K562 (cell line): ENCODE measurements around the gene OR2T8. TPM values are rescaled to one million over a fixed set of nuclear protein-coding genes. Genes with fewer than 3 reads are reported as not detected.

Experiments
- ATAC-seq: fragments of 200-7000 bp; cut with Tn5 transposase; 3 replicates; pipeline ENCODE4 v1.9.1; 2020; ENCODE audit warnings: moderate library complexity
- BruUV-seq: library from RNA; stranded (reverse); fragments of 400-500 nt; replicated peaks from 2 replicates; lab custom pipeline; 2021; lab: Mats Ljungman, UMichigan
- CTCF ChIA-PET: fragments of 300-600 bp; formaldehyde crosslinking; extraction: SDS; loops from one replicate; lab custom pipeline; 2021; ENCODE audit warnings: low intra/inter-chr PET ratio; lab: Yijun Ruan, JAX
- POLR2A ChIA-PET: fragments of 300-600, 350-650 bp; sonication (Branson Sonifier 250); formaldehyde crosslinking; extraction: SDS; loops from one replicate; lab custom pipeline; 2021; ENCODE audit warnings: antibody characterized with exemption, inconsistent platforms; lab: Yijun Ruan, JAX
- DNase-seq, 4 experiments: peaks; one replicate each; pipeline versions ENCODE4 v3.0.0 to v3.0.0-alpha.2; 2011 to 2018; ENCODE audit warnings: low spot score in 3 of 4, mixed read lengths in 3 of 4; ENCODE audit errors: extremely low read depth in 1 of 4
- FAIRE-seq: peaks from 2 replicates; lab custom pipeline; 2011; peaks lifted over from hg19 to GRCh38; lab: Jason Lieb, UNC
- H2AFZ ChIP-seq: 2 replicates; pipeline ENCODE4 v1.6.0; 2011; ENCODE audit warnings: low read depth, low read length, control low read depth, inconsistent platforms
- H3K27ac ChIP-seq: fragments of 200-600 bp; 3 replicates; pipeline ENCODE4 v1.8.0; 2011; ENCODE audit warnings: low read depth, mild to moderate bottlenecking, control low read depth, inconsistent platforms, low read length, moderate library complexity, mixed read lengths; ENCODE audit errors: extremely low read depth
- H3K27me3 ChIP-seq, 2 experiments: fragments of 300-600 bp in 1 of 2; 2 replicates in 1 of 2; 3 replicates in 1 of 2; pipeline versions ENCODE4 v1.6.0 to v1.8.0; 2011; ENCODE audit warnings: inconsistent platforms in 2 of 2, low read length in 2 of 2, mild to moderate bottlenecking in 1 of 2, mixed read lengths in 1 of 2, moderate library complexity in 1 of 2; ENCODE audit not compliant: control insufficient read depth in 2 of 2, insufficient read depth in 2 of 2
- H3K36me3 ChIP-seq: fragments of 300-600 bp; 3 replicates; pipeline ENCODE4 v1.8.0; 2011; ENCODE audit warnings: mild to moderate bottlenecking, low read length, inconsistent platforms; ENCODE audit not compliant: control insufficient read depth, insufficient read depth
- H3K4me1 ChIP-seq, 2 experiments: fragments of 200-600 bp in 1 of 2; replicated peaks in 1 of 2; 2 replicates in 1 of 2; 3 replicates in 1 of 2; pipeline versions ENCODE4 v1.5.1 to v1.8.0; 2011; ENCODE audit warnings: inconsistent platforms in 2 of 2, low read length in 2 of 2, mild to moderate bottlenecking in 1 of 2, mixed read lengths in 1 of 2, moderate library complexity in 1 of 2; ENCODE audit not compliant: control insufficient read depth in 2 of 2, insufficient read depth in 2 of 2
- H3K4me2 ChIP-seq: 2 replicates; pipeline ENCODE4 v1.6.1; 2011; ENCODE audit warnings: low read length, control low read depth, inconsistent platforms, mixed read lengths; ENCODE audit not compliant: insufficient read depth
- H3K4me3 ChIP-seq: fragments of 200-600 bp; sonication (generic), shearing (Covaris generic); 2 replicates; pipeline ENCODE4 v1.5.1; 2016; ENCODE audit warnings: control low read depth, inconsistent platforms
- H3K79me2 ChIP-seq: fragments of 200-600 bp; 3 replicates; pipeline ENCODE4 v1.8.0; 2011; ENCODE audit warnings: low read length, inconsistent platforms; ENCODE audit not compliant: control insufficient read depth, insufficient read depth
- H3K9ac ChIP-seq, 2 experiments: 2 replicates each; pipeline versions ENCODE4 v1.6.0 to v1.6.1; 2011; ENCODE audit warnings: low read depth in 2 of 2, low read length in 2 of 2, control low read depth in 1 of 2, inconsistent platforms in 1 of 2, mild to moderate bottlenecking in 1 of 2, mixed read lengths in 1 of 2; ENCODE audit not compliant: insufficient read depth in 1 of 2
- H3K9me1 ChIP-seq: one replicate; pipeline ENCODE4 v1.6.0; 2011; ENCODE audit warnings: inconsistent platforms, mild to moderate bottlenecking, low read length, moderate library complexity; ENCODE audit not compliant: control insufficient read depth, insufficient read depth
- H3K9me3 ChIP-seq: replicated peaks from 2 replicates; pipeline ENCODE4 v1.5.1; 2011; ENCODE audit warnings: low read depth, low read length, inconsistent platforms; ENCODE audit not compliant: control insufficient read depth, insufficient read depth
- H4K20me1 ChIP-seq: replicated peaks from 2 replicates; pipeline ENCODE4 v1.6.1; 2011; ENCODE audit warnings: low read length, inconsistent platforms, mixed read lengths; ENCODE audit not compliant: control insufficient read depth, insufficient read depth
- ZNF184 ChIP-seq: sonication (generic); formaldehyde crosslinking; IDR thresholded peaks from 2 replicates; pipeline ENCODE4 v1.5.0; 2020; ENCODE audit warnings: missing genetic modification reagents
- ZNF696 ChIP-seq: fragments of 250-450 bp; sonication (Bioruptor Pico); conservative IDR thresholded peaks from 2 replicates; pipeline ENCODE4 v1.4.0; 2020; ENCODE audit warnings: mild to moderate bottlenecking, moderate library complexity
- WGBS: fragments of 100-300 bp; shearing (Covaris generic); methylation state at CpG from one replicate; pipeline ENCODE4 v1.1.6; 2016; ENCODE audit warnings: low coverage, mixed read lengths; ENCODE audit not compliant: insufficient coverage; ENCODE audit errors: missing lambda C conversion rate; 5-methylcytosine and 5-hydroxymethylcytosine counted together
- in situ Hi-C: fragments of 300-500 bp; cut with MboI; formaldehyde crosslinking; loops from 4 replicates; pipeline ENCODE4 v1.15.0; 2018; ENCODE audit warnings: inconsistent platforms, mixed read lengths
- intact Hi-C: fragments of 100-400 bp; cut with micrococcal nuclease; formaldehyde crosslinking; loops from 2 replicates; pipeline ENCODE4 v1.14.2; 2022
- polyA plus RNA-seq, 8 experiments: library from polyadenylated mRNA; depleted of rRNA in 4 of 8; stranded (reverse) in 5 of 8; unstranded in 3 of 8; fragments of >200 nt; fragmentation: Nextera tagmentation in 2 of 8; fragmentation: Illumina TruSeq in 1 of 8; extraction: Ambion mirVana in 2 of 8; extraction: Trizol in 1 of 8; gene quantifications; 2 replicates each; pipeline versions ENCODE4 v1.2.1 to v1.2.3, GENCODE V29; 2011 to 2014; ENCODE audit warnings: inconsistent platforms in 1 of 8, missing spikeins in 1 of 8
- total RNA-seq, 7 experiments: library from RNA; depleted of rRNA in 6 of 7; stranded (reverse); fragments of >200 nt in 6 of 7; fragmentation: Illumina TruSeq in 2 of 7; extraction: Trizol in 2 of 7; gene quantifications; 2 replicates each; pipeline versions ENCODE4 v1.2.1 to v1.2.3, GENCODE V29; 2011 to 2021; ENCODE audit warnings: low replicate concordance in 1 of 7
- TF ChIP-seq, protein P1 (sequence below), 3 experiments: fragments of 200-800 bp in 1 of 3; fragments of 250-450 bp in 1 of 3; fragments of 450-650 bp in 1 of 3; sonication (Bioruptor Pico) in 1 of 3; sonication (Bioruptor generic) in 1 of 3; formaldehyde crosslinking in 1 of 3; IDR thresholded peaks; 2 replicates each; pipeline versions ENCODE4 v1.6.1 to v1.8.0; 2016 to 2022; ENCODE audit warnings: mild to moderate bottlenecking in 2 of 3, missing genetic modification characterization in 2 of 3, missing compliant biosample characterization in 1 of 3, moderate library complexity in 1 of 3
- TF ChIP-seq, protein P2 (sequence below): sonication (generic); formaldehyde crosslinking; IDR thresholded peaks from 2 replicates; pipeline ENCODE4 v1.8.0; 2023; ENCODE audit warnings: mild to moderate bottlenecking, missing genetic modification reagents

The OR2T8 gene
- total and polyA plus RNA-seq, 9 of the 15 experiments (the other 6 are each of a cell fraction or from before 2014, with no cell fraction given): 0.08 to 0.46 (median 0.31) TPM; not detected in 3

DNA sequence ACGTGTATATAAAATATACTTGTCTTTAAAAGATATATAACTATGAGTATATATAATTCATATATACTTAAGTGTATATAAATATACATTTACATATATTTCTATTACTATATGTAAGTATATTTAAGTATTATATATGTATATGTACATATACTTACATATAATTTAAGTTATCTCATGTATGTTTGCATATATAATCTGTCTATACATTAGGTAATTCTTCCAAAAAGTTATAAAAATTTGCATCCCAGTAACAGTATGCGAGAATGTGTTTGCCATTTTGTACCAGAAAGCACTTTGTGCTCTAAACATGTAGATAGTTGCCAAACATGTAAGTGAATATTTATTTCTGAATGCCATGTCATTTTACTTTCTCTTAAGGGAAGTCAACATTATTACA is 44.9 kb downstream of the OR2T8 start, which contains the start of gene OR2AK2:
TSS of gene OR2AK2 (plus strand) at position 301 of the 400 bp plus-strand sequence. CDS start 144 bp downstream, outside the sequence.
- H3K9me3 ChIP-seq: 0 out of 2 replicates have a peak, but pooled peaks cover 7% of the 10 kb centered on the region
- H3K4me1 ChIP-seq: no peaks in the 10 kb centered on the region
- H3K27me3 ChIP-seq: no peaks in the 10 kb centered on the region
- DNase-seq (no peak), ATAC-seq (no peak)
- POLR2A ChIA-PET: no interaction called here
- TF ChIP-seq ZNF696: no peak
- TF ChIP-seq ZNF184 (CRISPR knock-in tag): no peak
- TF ChIP-seq, protein P1, sequence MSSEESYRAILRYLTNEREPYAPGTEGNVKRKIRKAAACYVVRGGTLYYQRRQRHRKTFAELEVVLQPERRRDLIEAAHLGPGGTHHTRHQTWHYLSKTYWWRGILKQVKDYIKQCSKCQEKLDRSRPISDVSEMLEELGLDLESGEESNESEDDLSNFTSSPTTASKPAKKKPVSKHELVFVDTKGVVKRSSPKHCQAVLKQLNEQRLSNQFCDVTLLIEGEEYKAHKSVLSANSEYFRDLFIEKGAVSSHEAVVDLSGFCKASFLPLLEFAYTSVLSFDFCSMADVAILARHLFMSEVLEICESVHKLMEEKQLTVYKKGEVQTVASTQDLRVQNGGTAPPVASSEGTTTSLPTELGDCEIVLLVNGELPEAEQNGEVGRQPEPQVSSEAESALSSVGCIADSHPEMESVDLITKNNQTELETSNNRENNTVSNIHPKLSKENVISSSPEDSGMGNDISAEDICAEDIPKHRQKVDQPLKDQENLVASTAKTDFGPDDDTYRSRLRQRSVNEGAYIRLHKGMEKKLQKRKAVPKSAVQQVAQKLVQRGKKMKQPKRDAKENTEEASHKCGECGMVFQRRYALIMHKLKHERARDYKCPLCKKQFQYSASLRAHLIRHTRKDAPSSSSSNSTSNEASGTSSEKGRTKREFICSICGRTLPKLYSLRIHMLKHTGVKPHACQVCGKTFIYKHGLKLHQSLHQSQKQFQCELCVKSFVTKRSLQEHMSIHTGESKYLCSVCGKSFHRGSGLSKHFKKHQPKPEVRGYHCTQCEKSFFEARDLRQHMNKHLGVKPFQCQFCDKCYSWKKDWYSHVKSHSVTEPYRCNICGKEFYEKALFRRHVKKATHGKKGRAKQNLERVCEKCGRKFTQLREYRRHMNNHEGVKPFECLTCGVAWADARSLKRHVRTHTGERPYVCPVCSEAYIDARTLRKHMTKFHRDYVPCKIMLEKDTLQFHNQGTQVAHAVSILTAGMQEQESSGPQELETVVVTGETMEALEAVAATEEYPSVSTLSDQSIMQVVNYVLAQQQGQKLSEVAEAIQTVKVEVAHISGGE (CRISPR knock-in tag; IDR thresholded peaks at IDR 0.05): no peak
- TF ChIP-seq, protein P2, sequence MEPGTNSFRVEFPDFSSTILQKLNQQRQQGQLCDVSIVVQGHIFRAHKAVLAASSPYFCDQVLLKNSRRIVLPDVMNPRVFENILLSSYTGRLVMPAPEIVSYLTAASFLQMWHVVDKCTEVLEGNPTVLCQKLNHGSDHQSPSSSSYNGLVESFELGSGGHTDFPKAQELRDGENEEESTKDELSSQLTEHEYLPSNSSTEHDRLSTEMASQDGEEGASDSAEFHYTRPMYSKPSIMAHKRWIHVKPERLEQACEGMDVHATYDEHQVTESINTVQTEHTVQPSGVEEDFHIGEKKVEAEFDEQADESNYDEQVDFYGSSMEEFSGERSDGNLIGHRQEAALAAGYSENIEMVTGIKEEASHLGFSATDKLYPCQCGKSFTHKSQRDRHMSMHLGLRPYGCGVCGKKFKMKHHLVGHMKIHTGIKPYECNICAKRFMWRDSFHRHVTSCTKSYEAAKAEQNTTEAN (CRISPR knock-in tag): no peak
- TF ChIP-seq, all 486 proteins: peak for 0
- no peaks in the 10 kb centered on the region for H3K79me2 ChIP-seq
- intact Hi-C loops: no loop called here
- no peak within 1 kb of the TSS for H3K9ac ChIP-seq
- H3K4me2 ChIP-seq: no peak within 1 kb of the TSS
- no peak within 1 kb of the TSS for H3K27ac ChIP-seq
- no peaks in the 10 kb centered on the region for H3K9me1 ChIP-seq
- FAIRE-seq: no peak
- in situ Hi-C loops: no loop called here
- no TSS peak for BruUV-seq
- CTCF ChIA-PET: no interaction called here
- no peaks in the 10 kb centered on the region for H4K20me1 ChIP-seq
- H3K4me3 ChIP-seq: no peak within 1 kb of the TSS
- H3K36me3 ChIP-seq: no peaks in the 10 kb centered on the region
- WGBS: 0% methylated on average over 2 of the region's 2 CpGs
- no peak within 1 kb of the TSS for H2AFZ ChIP-seq
